CD4-positive, alpha-beta T cell (primary cell): Measurements from ENCODE around the gene RPS6KA2. TPM values are rescaled to one million over a fixed set of nuclear protein-coding genes. Genes with fewer than 3 reads are reported as not detected.

Source experiments
- ATAC-seq: fragments of 200-7000 bp; cut with Tn5 transposase; one replicate; pipeline ENCODE4 v1.10.0; 2022; ENCODE audit warnings: mild to moderate bottlenecking; ENCODE audit not compliant: poor library complexity
- CTCF ChIA-PET: fragments of 350-600 bp; sonication (Branson Sonifier 250); formaldehyde crosslinking; loops from one replicate; lab custom pipeline; 2021; ENCODE audit warnings: antibody characterized with exemption, inconsistent platforms; lab: Charles Lee
- POLR2A ChIA-PET: fragments of 350-600 bp; sonication (Branson Sonifier 250); formaldehyde crosslinking; loops from one replicate; lab custom pipeline; 2021; ENCODE audit warnings: antibody characterized with exemption, inconsistent platforms; lab: Charles Lee
- DNase-seq, 14 experiments: peaks; one replicate each; pipeline ENCODE4 v3.0.0-alpha.2; 2013 to 2020; ENCODE audit warnings: mixed read lengths in 2 of 14
- H3K27ac ChIP-seq, 2 donors: one replicate each; pipeline versions ENCODE4 v1.5.1 to v1.7.0; 2013; ENCODE audit warnings: low read length in 2 of 2, low read depth in 1 of 2, mild to moderate bottlenecking in 1 of 2
- H3K27me3 ChIP-seq, 2 experiments: 1 replicate in 1 of 2; 2 replicates in 1 of 2; pipeline versions ENCODE4 v1.6.1 to v1.7.0; 2013; ENCODE audit warnings: low read length in 2 of 2, control low read depth in 1 of 2, mild to moderate bottlenecking in 1 of 2, moderate library complexity in 1 of 2; ENCODE audit not compliant: insufficient read depth in 2 of 2, control insufficient read depth in 1 of 2
- H3K36me3 ChIP-seq: one replicate; pipeline ENCODE4 v1.6.1; 2013; ENCODE audit warnings: low read length, control low read depth; ENCODE audit not compliant: insufficient read depth
- H3K4me1 ChIP-seq: one replicate; pipeline ENCODE4 v1.6.1; 2013; ENCODE audit warnings: low read length, control low read depth; ENCODE audit not compliant: insufficient read depth
- H3K4me3 ChIP-seq: one replicate; pipeline ENCODE4 v1.5.1; 2013; ENCODE audit warnings: mild to moderate bottlenecking, low read length, moderate library complexity
- H3K9me3 ChIP-seq, 2 experiments: 1 replicate in 1 of 2; 2 replicates in 1 of 2; pipeline versions ENCODE4 v1.6.1 to v1.7.0; 2013; ENCODE audit warnings: low read length in 2 of 2, mild to moderate bottlenecking in 2 of 2, control low read depth in 1 of 2, moderate library complexity in 1 of 2; ENCODE audit not compliant: control insufficient read depth in 1 of 2, insufficient read depth in 1 of 2
- H3K27ac Mint-ChIP-seq: one replicate; pipeline ENCODE4 v1.8.0; 2020; ENCODE audit warnings: mixed read lengths
- H3K27me3 Mint-ChIP-seq: one replicate; pipeline ENCODE4 v1.8.0; 2021; ENCODE audit warnings: mixed read lengths
- H3K36me3 Mint-ChIP-seq: one replicate; pipeline ENCODE4 v1.8.0; 2021; ENCODE audit warnings: low read depth, mixed read lengths
- H3K4me1 Mint-ChIP-seq: one replicate; pipeline ENCODE4 v1.8.0; 2021; ENCODE audit warnings: low read depth, mixed read lengths
- H3K4me3 Mint-ChIP-seq: one replicate; pipeline ENCODE4 v1.8.0; 2020; ENCODE audit warnings: mild to moderate bottlenecking, mixed read lengths
- H3K9me3 Mint-ChIP-seq: one replicate; pipeline ENCODE4 v1.8.0; 2020; ENCODE audit warnings: mixed read lengths
- CTCF ChIP-seq: fragments of 200-600 bp; IDR thresholded peaks from one replicate; pipeline ENCODE4 v1.8.0; 2022; ENCODE audit warnings: antibody characterized with exemption, mild to moderate bottlenecking
- intact Hi-C, 2 experiments: fragments of 100-400 bp; cut with DNase I in 1 of 2; cut with micrococcal nuclease in 1 of 2; formaldehyde crosslinking; loops; one replicate each; pipeline versions ENCODE4 v1.15.1 to v1.9.0; 2023 to 2025; cut with DNase I, micrococcal nuclease
- total RNA-seq, 174 experiments: library from RNA in 2 of 174; stranded (reverse) in 2 of 174; gene quantifications; one replicate each; pipeline ENCODE4 v1.2.3 and lab custom pipeline; 2021 to 2026

The RPS6KA2 gene
- total RNA-seq, 2 experiments from 2014 or later = 5.6 to 6.2 TPM

- Mint-ChIP-seq H3K4me3 (no peak overlapping the region), H3K4me1 (peaks cover 5% of the 10 kb centered on the region), H3K9me3 (peaks cover 3% of the 10 kb centered on the region), H3K36me3 (no peaks in the 10 kb centered on the region), H3K27ac (no peak overlapping the region), H3K27me3 (no peaks in the 10 kb centered on the region)
- CTCF ChIA-PET = no interaction called here
- Histone ChIP-seq H3K4me1 (peaks cover 5% of the 10 kb centered on the region), H3K27ac (no peak overlapping the region), H3K27me3 (no peaks in the 10 kb centered on the region), H3K36me3 (no peaks in the 10 kb centered on the region), H3K4me3 (no peak overlapping the region), H3K9me3 (no peaks in the 10 kb centered on the region)
- POLR2A ChIA-PET = no interaction called here
- TF ChIP-seq CTCF = no peak
- intact Hi-C loops = no loop called here
- DNase-seq (no peak), ATAC-seq (no peak)
Observed at GRCh38 chr6:166546653-166547052, 80.4 kb downstream of the RPS6KA2 start.

DNA sequence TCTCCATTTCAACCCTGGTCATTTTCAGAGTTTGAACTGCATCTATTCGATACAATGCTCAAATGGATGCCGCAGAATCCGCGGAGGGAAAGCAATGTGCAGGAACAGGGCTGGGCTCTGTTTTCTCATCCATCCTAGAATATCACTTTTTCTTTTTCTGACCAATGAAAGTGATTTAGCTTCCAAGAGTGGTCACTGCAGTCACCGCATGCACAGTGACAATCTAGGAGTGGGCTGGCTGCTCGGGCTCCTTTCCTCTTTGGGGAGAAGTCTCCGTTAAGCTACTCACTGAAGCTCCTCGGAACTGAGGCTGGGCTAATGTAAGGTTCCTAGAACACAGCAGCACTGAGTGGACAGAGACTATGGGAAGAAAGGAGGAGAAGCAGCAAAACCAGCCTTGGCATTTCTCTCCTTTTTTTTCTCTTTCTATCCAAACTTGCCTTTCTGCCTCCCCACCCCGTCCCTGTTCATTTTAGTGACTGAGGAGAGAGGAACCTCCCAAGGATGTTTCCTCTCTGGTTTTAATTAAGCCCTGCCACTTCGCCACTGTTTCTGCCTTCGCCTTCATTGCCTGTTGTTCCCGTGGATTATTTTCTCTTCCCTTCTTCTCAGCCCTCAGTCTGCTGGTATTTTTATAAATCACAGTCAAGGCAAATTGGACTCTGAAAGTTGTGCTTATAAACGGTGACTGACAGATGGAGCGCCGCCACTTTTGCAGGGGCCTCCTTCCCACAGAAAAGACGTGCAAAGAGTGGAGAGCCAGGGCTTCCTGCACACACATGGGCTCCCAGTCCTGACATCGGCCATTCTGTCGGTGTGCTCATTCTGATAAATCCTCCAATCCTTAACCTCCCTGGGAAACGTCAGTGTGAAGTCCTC, 81.7 kb downstream of the RPS6KA2 start:
- ATAC-seq (no peak), DNase-seq (no peak)
- peaks cover 17% of the 10 kb centered on the region for H3K4me1 ChIP-seq
- POLR2A ChIA-PET = no interaction called here
- Mint-ChIP-seq H3K4me1 (peaks cover 18% of the 10 kb centered on the region), H3K9me3 (peaks cover 3% of the 10 kb centered on the region), H3K4me3 (no peak overlapping the region), H3K36me3 (no peaks in the 10 kb centered on the region), H3K27me3 (no peaks in the 10 kb centered on the region), H3K27ac (no peak overlapping the region)
- H3K36me3 ChIP-seq = no peaks in the 10 kb centered on the region
- intact Hi-C loops = no loop called here
- no peak overlapping the region for H3K27ac ChIP-seq
- TF ChIP-seq CTCF = no peak
- no peak overlapping the region for H3K4me3 ChIP-seq
- CTCF ChIA-PET = no interaction called here
- no peaks in the 10 kb centered on the region for H3K27me3 ChIP-seq
- H3K9me3 ChIP-seq = no peaks in the 10 kb centered on the region

DNA sequence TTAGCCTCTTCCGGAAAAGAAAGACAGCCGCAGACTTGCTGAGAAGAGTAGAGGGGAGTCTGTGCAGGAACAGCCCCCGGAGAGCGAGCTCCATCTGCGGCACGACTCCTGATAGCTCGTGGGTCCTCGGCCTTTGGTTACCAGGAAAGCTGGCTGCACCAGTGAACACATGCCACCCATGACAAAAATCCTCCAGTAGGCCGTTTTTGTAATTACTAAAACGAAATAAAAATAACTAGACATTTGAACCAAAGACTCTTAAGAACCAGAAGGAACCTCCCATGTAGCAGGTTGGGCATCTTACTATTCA, 82.8 kb downstream of the RPS6KA2 start:
- intact Hi-C loops = no loop called here
- no peaks in the 10 kb centered on the region for H3K9me3 ChIP-seq
- no peak overlapping the region for H3K27ac Mint-ChIP-seq
- H3K4me3 Mint-ChIP-seq = no peak overlapping the region
- no peaks in the 10 kb centered on the region for H3K27me3 ChIP-seq
- H3K4me3 ChIP-seq = no peak overlapping the region
- H3K9me3 Mint-ChIP-seq = peaks cover 3% of the 10 kb centered on the region
- no peak overlapping the region for H3K27ac ChIP-seq
- no peaks in the 10 kb centered on the region for H3K36me3 ChIP-seq
- POLR2A ChIA-PET = no interaction called here
- peaks cover 27% of the 10 kb centered on the region for H3K4me1 ChIP-seq
- DNase-seq (no peak), ATAC-seq (no peak)
- H3K27me3 Mint-ChIP-seq = no peaks in the 10 kb centered on the region
- CTCF ChIA-PET = interaction anchor here (1.0 kb wide), 1 partner anchor 10 kb away, joined by 4 read pairs; no protein-coding TSS in a partner anchor
- no peaks in the 10 kb centered on the region for H3K36me3 Mint-ChIP-seq
- TF ChIP-seq CTCF = no peak
- peaks cover 26% of the 10 kb centered on the region for H3K4me1 Mint-ChIP-seq
